ENCODE results near the gene EHD4.

GRCh38 chr15:41966414-41966812 lies 5.9 kb downstream of the EHD4 start:
- TF ChIP-seq POLR2A (IDR thresholded peaks at IDR 0.05; ENCODE audit: low read length) (no peak), GATA1 (IDR thresholded peaks at IDR 0.05; ENCODE audit: low read depth, low read length) (no peak)

Data from erythroblast (primary cell).